ENCODE data around the gene MTFR1L.

Gene MTFR1L

GRCh38 chr1:25808481-25809244 is 11.1 kb upstream of the MTFR1L start:
- DNase-seq: no peak

DNA sequence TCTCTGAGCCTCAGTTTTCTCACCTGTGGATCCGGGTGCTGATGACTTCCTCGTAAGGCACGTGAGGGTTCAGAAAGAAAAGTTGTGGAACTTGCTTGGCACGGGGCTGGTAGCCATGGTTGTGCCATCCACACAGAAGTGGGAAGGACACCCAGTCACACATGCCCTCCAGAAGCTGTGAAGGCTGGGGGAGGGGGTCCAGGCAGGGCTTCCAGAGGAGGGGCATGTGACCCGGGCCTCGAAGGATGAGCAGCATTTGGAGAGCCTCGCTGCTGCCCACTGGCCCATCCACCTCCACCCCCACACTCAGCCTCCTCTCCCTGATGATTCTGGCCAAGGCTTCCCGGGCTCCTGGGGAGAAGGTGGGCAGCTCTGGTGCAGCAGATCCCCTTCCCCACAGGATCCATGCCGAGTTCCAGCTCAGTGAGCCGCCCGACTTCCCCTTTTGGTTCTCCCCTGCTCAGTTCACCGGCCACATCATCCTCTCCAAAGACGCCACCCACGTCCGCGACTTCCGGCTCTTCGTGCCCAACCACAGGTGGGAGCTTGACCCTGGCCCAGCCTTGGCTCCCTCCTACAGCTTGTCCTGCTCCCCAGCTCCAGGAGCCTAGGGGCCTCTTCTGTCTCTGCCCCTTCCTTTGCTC is 10.3 kb upstream of the MTFR1L start:
- peak in 1 of 2 donors; percentile 21 for DNase-seq

DNA sequence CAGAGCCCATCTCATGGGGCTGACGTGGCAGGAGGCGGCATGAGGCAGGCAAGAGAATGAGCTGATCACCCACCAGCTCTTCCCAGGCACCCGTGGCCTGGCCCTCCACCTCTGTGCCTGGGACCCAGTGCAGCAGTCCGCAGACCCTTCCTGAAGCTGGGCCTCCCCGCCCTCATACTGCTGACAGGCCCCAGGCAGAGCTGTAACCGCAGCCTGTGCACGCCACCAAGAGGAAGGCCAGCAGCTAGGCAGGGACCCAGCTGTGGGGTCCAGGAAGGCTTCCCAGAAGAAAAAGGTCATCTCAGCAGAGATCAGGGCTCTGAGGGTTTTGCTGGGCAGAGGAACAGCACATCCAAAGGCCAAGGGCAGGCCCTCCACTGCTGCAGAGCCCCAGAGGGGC is 9.8 kb upstream of the MTFR1L start:
- no peak for DNase-seq

GRCh38 chr1:25810341-25811299 is 9.1 kb upstream of the MTFR1L start:
- peak; percentile 76 to 80 for DNase-seq

DNA sequence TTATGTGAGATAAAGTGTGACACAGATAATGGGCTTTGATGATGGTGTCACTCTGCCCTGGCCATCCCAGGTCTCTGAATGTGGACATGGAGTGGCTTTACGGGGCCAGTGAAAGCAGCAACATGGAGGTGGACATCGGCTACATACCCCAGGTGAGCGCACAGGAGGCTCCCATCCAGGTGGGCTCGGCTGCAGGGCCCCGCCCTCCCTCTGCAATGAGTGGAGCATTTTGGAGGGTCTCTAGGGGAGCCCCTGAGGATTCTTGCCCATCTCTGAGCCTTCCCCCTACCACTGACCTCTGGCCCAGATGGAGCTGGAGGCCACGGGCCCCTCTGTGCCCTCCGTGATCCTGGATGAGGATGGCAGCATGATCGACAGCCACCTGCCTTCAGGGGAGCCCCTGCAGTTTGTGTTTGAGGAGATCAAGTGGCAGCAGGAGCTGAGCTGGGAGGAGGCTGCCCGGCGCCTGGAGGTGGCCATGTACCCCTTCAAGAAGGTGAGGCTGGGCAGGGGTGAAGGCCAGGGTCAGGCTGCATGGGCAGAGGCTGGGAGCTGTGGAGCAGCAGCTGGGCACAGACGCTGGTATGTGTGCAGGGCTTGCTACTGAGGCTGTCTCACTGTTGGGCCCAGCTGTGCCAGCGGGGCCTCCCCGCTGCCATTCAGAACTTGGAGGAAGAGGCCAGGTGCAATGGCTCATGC is 8.2 kb upstream of the MTFR1L start:
- no peak for DNase-seq

DNA sequence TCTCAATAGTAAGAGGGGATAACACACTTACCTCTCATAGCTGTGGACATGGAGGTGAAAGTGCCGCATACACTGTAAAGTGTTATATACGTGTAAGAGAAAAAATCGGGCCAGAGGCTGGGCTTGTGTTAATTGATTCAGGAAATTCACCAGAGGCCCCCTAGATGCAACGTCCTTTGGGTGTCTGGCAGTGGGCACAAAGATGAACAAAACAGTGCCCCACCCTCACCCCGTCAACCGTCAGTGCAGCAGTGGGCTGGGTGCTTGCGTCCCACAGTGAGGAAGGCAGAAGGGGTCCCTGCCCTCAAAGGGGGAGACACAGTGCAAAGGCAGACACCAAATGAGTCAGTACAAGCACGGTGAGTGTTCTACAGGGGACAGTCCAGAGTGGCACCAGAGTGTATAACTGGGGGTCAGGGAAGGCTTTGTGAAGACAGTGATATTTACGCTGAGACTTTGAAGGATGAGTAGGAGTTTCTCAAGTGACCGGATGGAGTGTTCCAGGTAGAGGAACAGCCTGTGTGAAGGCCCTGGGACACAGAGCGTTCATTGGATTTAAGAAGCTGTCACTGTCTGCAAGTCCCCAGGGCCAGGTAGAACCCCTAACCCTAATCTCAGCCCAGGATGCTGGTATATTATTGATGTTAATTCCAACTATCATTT is 6.6 kb upstream of the MTFR1L start:
- DNase-seq: no peak

- no peak for DNase-seq
Measured at GRCh38 chr1:25813734-25814471, 5.9 kb upstream of the MTFR1L start.

GRCh38 chr1:25814549-25815087 is 5.1 kb upstream of the MTFR1L start:
- DNase-seq: no peak

GRCh38 chr1:25815208-25816111 is 4.3 kb upstream of the MTFR1L start:
- no peak for DNase-seq

DNA sequence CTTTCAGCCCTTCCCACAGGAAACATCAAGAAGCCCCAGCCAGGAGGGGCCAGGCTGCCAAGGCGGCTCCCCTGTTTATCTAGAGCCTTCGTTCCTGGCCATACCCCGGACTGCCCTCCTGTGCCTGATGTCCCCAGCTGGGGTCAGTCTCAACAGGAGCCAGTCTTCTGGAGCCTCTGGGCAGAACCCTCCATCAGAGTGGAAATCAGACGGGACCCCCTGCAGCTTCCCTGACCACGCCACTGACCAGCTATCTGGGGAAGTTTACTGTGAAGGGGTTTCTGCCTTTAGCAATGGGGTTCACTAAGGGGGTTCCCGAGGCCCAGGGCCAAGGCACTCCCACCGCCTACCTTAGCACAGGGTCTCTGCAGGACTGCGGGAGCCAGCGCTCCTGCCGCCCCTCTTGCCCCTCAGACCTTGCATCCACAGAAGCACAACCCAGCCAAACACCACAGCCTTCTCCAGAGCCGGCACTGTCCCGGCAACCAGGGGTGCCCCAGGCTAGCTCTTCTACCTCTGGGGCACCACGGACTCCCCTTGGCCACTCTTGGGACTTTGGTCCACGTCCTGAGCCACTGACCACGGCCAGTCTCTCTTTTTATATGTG is 3.5 kb upstream of the MTFR1L start:
- DNase-seq: no peak

DNA sequence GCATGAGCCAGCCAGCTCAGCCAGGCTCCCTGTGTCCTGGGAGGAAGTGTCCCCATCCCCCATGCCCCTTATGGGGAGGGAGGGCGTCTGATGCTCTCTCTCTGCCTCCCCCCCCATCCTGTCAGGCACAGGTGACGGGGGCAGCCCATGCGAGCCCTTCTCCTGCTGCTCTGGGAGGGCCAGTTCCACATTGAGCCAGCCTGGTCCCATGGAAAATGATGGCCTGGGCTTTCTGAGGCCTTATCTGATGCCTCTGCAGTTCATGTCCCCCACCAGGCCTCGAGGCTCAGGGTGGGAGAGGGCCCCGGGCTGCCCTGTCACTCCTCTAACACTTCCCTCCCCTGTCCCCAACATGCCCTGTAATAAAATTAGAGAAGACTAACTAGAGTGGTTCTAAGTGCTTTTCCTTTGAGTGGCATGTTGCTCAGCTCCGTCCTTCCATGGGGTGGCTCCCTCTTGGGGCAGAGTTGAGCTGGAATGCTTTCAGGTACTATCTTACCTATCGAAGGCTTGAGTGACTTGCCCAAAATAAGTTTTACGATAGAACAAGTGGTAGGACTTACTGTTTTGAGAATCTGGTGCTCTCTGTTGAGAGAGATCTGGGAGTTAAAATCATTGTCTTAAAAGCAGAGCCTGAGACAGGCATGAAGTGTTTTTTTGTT is 1.8 kb upstream of the MTFR1L start:
- DNase-seq: no peak

DNA sequence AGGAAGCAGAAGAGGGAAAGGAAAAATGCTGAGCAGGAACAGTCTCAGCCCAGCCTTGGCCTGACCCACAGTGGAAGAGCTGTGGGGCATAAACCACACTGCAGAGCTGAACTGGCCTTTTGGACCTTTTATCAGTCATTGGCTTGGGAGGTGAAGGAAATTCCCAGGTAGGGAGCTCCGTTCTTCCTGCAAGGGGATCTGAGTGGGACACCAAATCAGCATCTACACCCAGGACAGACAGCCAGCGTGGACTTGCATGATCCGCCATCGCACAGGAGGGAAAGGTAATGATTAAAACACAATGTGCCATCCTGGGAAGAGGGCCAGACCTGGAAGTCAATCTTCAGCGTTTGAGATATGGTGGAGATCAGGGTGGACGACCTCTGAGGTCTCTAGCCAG is 1.2 kb upstream of the MTFR1L start:
- DNase-seq: no peak

- peak; percentile 76 to 79 for DNase-seq
Measured at GRCh38 chr1:25820247-25821111, 725 bp downstream of the MTFR1L start.

DNA sequence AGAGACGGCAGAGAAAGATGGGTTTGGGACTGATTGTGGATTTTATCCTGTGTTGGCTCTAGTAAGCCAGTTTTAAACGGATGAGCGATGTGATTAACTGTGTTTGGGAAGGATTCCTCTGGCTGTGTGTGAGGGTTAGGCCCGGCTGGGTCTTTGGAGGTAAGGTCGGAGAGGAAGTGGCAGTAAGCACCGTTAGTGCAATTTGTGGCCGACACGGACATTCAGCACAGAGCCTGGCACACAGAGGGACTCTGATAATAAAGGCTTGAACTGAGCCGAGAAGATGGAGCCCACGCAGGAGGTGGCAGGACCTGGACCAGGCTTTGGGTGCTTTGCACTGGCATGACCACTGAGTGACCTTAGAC is 1.3 kb downstream of the MTFR1L start:
- no peak for DNase-seq

GRCh38 chr1:25821630-25822091 is 1.9 kb downstream of the MTFR1L start:
- no peak for DNase-seq

DNA sequence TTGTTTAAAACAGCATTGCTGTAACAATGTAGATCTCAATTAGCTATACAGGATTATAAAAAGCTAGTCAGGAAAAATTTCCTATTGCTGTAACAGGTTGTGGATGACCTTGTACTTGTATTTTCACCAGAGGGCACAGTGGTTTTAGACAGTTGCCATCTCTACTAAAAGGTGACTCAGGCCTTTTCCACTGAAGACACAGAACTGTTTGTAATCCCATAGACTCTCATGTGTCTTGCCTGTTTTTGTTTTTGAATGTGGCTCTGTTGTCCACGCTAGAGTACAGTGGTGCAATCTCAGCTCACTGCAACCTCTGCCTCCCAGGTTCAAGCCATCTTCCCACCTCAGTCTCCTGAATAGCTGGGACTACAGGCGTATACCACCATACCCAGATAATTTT is 5.9 kb downstream of the MTFR1L start:
- DNase-seq: no peak

DNA sequence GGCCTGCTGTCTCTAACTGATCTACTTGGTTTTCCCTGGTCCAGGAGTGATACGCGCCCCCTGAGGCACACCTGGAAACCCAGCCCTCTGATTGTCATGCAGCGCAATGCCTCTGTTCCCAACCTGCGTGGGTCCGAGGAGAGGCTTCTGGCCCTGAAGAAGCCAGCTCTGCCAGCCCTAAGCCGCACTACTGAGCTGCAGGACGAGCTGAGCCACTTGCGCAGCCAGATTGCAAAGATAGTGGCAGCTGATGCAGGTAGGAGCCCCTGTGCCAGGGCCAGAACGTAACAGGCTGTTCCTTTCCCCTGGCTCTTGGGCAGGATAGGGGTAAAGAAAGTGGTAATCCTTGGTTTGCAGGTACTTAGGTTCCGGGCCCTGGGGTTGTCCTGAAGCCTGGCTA is 6.8 kb downstream of the MTFR1L start:
- DNase-seq: no peak

- DNase-seq: no peak
Measured at GRCh38 chr1:25828491-25828890, 8.7 kb downstream of the MTFR1L start.
